ENCODE measurements around the gene WBP2.

The WBP2 gene

DNA sequence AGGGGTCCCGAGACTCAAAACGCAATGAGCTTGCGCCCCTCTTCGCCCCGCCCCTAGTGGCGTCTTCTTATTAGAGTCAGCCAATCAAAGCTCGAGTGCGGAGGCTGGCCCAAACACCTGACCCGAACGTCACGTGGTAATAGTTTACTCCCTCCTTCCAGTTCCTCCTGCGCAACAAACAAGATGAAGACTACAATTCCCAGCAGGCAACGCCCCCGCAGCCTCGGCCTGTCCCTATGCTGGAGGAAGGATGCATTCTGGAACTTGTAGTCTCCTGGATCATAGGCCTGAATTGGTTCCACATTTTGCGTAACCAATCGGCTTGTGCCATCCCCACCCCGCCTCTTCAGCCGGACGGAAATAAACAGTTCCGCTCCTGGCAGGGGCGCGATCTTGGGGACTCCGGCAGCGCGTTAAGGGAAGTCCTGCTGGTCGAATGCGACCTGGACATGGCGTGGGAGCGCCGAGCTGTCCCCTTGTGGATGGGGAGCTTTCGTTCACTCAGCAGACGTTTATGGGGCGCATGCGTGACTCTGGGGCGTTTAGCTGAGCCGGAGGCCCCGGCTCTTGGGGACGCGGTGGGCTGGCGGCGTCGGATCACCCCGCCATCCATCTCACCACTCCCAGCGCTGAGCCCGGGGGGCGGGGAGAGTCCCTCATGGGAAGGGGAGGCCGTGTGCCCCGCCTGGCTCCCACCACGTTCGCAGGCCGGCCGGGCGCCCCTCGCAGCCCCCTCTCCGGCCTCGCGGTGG is at the start of gene WBP2:
Gene WBP2, minus strand, starts transcription at position 26 of the 752 bp plus-strand sequence. CDS start 38 bp downstream, outside the sequence.
- DNase-seq (ENCODE audit: low read depth in 3 of 3), result peak; percentile 96 to 98 (median 97)

DNA sequence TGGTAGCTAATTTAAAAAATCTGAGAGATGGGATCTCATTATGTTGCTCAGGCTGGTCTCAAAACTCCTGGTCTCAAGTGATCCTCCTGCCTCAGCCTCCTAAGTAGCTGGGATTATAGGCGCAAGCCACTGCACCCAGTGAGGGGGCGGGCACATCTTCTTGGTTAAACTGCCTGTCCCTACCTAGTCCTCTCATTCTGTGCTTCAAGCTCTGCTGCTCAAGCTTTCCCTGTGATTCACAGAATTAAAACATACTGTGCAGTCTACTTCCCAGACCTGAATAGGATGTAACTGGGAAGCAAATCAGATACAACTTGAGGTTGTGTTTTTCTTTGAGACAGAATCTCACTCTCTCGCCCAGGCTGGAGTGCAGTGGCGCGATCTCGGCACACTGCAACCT is 47.3 kb upstream of the WBP2 start:
- no peak for DNase-seq (ENCODE audit: low read depth in 3 of 3)

DNA sequence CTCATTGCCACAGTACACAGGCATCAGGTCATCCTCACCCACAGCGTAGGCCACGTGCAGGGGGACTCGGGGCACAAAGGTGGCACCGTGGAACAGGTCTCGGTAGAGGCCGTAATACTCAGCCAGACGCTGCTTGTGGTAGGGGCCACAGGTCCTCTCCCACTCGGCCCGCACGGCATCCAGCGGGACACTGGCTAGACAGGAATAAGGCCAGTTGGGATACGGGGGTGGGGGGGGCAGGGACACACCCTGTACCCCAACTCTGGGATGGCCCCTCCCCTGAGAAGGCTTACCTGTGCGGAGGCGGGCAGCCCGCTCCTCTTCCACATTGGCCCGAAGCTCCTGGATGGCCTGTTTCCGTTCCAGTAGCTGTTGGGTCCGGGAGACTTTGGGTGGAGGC is 46.6 kb upstream of the WBP2 start:
- DNase-seq (ENCODE audit: low read depth in 3 of 3), result no peak

DNA sequence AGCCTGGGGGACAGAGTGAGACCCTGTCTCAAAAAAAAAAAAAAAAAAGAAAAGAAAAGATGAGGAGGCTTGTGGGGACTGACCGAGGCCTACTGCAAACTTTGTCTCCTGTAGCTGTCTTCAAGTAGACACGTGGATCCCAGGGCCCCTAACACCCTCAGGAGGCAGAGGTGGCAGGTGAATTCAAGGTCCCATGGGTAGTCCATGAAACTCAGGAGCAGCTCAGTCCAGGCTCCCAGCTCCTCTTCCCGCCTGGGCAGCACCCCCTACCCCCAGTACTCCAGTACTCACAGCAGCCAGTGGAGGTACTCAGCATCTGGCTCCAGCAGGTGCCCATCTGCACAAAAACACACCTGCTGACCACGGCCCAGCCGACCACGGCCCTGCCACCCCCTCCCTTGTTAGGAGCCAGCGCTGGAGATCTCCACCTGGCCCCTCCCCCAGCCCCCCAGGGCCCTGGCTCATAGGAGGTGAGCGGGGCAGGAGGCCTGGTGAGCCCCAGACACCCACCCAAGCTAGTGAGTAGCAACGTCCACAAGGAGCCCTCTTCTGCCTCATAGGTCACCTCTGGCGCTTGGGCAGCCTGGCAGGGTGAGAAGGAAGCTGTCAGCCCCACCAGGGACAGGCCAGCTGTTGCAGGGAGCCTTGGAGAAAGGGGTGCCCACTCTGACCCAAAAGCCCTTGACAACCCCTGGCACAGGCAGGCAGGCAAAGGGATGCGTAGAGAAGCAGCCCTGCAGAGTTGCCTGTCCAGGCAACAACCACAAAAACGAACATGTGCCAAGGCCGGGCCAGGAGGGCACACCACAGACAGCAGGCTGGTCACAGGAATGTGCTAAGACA is 45.8 kb upstream of the WBP2 start:
- DNase-seq (ENCODE audit: low read depth in 3 of 3), result no peak

DNA sequence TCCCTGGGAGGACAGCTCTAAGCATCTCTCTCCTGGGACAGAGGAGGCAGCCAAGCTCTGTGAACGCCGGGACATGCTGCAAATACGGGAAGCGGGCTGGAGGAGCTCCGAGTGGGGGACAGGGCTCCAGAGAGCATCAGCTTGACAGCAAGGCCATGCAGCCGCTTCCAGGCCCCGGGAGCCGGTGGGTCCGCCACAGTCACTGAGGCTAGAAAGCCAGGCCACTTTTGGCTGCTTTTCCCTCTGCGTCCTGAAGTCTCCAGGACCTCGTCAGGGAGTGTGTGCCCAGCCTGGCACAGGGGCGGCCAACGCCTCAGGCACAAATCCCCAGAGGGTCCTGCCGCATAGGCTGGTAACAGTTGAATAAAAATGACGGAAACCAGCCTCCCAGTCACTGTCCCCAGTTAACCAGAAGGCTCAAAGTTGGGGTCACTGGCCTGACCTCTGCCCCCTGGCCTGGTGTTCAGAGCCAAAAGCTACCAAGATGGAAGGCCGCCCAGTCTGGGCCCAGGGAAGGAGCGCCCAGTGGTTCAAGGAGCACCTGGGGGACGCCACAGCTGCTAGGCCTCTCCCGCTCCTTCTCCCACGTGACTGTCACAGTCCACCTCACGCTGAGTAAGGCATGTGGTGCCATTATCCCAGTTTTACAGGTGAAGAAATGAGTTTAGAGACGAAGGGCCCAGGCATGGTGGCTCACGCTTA is 44.8 kb upstream of the WBP2 start:
- DNase-seq (ENCODE audit: low read depth in 3 of 3), result no peak

DNA sequence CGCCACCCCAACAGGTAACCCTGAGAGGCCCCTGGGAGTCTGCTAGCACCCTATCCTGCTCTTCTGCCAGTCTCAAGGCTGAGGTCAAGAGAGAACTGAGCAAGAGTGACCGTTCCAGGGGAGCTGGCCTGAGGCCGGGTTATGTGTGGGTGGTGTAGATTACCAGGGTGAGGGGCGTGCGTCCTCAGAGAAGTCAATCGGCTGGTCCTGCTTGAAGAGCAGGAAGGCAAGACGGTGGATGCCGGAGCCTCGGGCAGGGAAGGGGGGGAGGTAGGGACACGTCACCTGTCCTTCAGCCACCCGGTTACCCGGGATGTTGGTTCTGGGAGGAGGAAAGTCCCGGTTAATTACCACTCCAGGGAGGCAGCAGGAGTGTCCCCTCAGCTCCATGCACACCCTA is 44.2 kb upstream of the WBP2 start:
- no peak for DNase-seq (ENCODE audit: low read depth in 3 of 3)

DNA sequence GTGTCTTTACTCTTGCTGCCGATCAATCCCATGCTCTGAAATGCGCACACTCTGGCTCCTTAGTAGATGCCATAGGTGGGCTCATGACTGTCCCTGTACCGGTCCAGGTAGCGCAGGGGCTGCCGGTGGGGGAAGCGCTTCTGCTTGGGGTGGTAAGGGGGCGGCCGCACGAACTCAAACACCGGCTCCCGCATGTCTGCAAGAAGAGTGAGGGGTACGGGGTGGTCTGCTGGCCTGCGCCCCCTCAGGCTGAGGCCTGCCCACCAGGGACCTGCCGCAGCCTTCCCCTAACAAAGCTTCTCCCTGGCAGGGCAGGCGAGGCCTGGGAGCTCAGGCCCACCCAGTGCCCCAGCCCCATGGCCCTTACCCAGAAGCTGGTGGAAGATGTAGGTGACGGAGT is 43.7 kb upstream of the WBP2 start:
- no peak for DNase-seq (ENCODE audit: low read depth in 3 of 3)

DNA sequence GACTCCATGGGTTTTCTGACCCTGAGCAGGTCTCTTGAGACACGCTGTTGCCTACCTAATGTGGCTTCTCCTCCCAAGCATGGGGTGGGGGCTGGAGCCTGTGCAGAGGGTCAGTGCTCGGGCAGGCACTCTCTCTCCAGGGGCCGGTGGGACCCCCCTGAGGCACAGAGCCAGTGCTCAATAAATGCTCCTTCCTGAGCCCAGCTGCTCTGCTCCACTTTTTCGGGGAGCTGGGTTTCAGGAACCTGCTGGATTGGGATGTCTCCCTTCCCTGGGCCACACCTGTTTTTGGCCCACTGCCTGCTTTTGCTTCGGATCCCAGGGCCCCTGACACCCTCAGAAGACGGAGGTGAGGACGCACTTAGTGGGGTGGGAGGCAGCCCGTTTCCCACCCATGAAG is 42.9 kb upstream of the WBP2 start:
- DNase-seq (ENCODE audit: low read depth in 3 of 3), result no peak

DNA sequence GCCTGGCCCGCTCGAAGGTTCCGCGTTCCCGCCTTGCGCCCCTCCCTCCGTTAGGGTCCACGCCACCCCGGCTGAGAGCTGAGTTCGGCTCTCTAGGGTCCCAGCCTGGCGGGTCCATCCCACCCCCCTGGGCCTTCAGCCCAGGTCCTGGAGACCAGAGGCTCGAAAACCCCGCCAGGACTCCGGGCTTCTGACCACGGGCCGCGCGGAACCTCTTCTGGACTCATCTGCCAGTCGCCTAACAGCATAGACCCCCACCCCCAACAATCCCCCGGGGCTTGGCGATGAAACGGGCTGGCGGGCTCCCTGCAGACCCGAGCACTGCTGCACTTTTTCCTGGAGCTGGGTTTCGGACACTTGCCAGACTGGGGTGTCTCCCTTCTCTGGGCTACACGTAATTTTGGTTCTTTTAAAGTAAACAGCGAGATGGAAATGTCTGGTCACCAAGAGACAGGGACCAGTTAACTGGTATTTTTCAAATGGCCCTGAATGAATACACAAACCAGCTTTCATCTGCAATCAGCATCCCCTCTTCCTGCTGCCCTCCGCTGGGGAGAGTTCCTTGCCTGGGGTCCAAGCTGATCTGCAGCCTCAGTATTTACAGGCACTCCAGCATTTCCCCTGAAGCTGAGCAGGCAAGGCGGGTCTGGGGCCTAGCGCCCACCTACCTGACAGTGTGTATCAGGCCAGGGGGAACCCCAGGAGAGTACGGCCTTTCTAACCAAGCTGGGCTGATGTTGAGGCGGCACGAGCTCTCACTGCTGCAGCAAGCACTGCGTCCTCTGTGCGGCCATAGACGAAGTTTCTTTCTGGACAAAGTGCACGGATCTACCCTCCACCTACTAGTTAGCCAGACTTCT is 42.3 kb upstream of the WBP2 start:
- DNase-seq (ENCODE audit: low read depth in 3 of 3), result no peak

DNA sequence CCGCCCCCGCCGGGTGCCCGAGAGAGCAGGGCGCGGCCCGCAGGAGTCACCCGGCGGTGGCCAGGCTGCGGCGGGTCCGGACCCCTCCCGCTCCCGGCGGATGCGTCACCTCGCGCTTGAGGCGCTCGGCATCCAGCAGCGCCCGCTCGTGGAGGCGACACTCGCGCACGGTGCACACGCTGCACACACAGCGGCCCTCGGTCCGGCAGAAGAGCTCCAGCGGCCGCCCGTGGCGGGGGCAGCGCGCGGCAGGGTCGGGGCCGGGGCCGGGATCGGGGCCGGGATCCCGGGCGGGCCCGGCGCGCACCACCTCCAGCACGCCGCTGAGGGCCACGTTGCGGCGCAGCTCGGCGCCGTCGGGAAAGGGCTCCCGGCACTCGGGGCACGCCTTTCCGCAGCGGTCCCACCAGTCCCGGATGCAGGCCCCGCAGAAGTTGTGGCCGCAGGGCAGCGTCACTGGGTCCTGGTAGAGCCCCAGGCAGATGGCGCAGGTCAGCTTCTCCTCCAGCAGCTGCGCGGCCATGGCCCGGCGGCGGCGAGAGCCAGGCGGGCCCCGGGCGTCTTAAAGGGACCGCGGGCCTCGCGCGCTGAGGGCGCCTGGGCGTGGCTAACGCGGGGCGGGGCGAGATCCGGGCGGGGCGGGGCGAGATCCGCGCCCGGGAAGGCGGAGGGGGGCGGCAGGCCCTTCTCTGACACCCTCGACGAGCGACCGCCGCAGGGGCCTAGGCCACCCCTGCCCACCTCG is 41.5 kb upstream of the WBP2 start, which contains the start of gene TRIM65:
Gene TRIM65, minus strand, starts transcription at position 537 of the 745 bp plus-strand sequence. Its CDS starts 14 bp downstream, at position 523.
- DNase-seq (ENCODE audit: low read depth in 3 of 3), result peak; percentile 56 to 77 (median 68)

DNA sequence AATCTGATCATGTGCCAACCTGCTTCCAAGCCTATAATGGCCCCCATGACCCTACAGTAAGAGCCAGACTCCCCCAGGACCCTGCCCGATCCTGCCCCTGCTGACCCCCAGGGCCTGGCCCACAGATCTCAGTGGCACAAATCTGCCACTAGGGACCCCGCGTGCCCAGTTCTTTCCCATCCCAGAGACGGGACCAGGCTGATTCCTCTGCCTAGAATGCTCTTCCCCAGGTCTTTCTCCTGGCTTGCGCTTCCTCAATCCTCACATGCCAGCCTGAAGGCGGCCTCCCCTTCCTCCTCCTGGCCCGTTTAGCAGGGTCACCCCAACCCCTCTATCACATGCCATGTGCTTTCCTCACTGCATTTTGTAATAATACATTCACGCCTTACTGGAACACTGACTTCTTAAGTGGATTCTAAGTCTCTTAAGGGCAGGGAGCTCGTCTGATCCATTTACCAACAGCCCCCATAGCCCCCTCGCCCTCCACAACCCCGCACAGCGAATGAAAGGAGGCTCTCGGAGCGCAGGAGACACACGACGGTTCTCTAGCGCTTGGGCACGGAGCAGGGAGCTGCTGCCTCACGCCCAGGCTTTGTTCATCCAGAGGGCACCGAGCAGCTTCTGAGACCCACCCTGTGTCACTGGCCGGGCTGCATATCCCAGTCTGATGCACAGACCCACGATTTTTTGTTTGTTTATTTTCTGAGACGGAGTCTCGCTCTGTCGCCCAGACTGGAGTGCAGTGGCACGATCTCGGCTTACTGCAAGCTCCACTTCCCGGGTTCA is 40.4 kb upstream of the WBP2 start:
- no peak for DNase-seq (ENCODE audit: low read depth in 3 of 3)

DNA sequence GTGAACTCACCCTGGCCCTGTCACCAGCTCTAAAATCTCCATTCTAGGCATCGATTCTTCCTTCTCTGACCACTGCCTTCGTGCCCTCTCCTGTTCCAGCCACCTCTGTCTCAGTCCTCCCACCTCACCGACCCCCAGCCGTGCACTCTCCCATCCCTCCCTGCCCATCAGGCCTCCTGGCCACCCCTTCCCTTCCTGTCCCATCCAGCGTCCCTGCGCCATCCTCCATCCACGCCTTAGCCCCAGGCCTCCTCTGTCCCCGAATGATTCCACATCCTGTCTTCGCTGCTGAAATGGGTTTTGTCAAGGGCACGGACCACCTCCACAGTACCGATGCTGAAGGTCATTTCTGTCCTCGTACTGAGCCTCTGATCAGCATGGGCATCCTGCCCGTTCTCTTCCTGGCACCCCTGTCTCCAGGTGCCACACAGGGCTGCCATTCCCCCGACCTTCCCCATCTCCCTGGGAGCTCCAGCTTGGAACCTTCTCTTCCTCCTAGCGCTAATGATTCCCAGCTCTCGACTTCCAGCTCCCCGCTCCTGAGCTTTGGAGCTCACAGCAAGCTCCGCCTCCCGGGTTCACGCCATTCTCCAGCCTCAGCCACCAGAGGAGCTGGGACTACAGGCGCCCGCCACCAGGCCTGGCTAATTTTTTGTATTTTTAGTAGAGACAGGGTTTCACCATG is 39.1 kb upstream of the WBP2 start:
- DNase-seq (ENCODE audit: low read depth in 3 of 3), result no peak

DNA sequence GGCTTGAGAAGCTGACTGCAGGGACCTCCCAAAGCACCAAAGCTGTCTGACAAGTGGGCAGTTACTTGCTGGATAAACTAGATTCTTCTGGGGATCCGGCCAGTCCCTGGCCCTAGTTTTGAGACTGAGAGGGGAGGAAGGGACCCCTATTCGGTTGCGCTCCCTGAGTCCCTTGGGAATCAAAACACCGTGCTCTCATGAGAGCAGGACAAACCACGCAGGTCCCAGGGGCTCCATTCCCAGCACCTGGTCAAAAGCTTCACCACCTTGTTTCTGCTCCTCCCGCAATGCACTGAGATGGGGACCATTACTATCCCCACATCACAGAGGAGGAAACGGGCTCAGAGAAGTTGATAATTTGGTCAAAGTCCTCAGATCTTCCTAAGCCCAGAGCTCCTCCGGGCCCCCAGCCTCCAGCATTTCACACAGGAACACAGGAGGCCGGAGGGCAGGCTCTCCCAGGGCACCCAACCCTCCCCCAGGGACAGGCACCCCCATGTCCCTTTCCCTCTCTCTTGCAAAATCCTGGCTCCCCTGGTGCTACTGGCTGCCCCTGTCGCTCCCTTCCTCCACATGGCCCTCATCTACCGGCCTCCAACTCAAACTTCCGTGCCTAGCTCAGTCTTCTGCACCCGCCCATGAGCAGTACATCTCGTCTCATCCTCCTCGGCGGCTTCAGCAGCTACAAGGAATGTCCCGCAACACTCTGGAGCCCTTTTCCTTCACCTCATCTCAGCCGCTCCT is 38.3 kb upstream of the WBP2 start:
- no peak for DNase-seq (ENCODE audit: low read depth in 3 of 3)

DNA sequence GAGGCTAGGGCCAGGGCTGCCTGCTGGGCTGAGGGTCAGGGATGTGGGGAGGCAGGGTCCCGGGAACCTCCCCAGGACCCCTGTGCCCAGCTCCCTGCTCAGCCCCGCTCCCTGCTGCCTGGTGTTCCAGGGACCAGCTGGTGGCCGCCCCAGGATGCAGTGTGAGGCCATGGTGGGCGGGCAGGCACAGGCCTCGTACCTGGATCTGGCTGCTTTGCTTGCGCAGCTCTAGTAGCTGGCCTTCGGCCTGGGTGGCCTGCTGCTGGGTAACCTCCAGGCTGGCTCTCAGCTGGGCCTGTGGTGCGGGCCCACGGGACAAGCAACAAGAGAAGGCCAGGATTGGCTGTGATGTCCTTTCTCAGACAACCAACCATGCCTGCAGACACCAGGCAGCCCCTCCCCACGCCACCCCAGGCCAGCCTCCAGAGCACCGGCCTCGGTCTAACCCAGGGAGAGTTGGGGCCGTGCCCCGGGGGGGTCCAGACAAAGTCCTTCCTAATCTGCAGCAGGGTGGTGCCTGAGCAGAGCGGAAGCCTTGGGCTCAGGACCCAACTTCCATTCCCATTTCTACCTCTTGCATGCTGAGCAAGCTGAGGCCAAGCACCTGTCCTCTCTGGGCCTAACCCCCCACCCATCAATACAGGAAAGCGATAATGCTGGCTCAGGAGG is 37.6 kb upstream of the WBP2 start:
- no peak for DNase-seq (ENCODE audit: low read depth in 3 of 3)

DNA sequence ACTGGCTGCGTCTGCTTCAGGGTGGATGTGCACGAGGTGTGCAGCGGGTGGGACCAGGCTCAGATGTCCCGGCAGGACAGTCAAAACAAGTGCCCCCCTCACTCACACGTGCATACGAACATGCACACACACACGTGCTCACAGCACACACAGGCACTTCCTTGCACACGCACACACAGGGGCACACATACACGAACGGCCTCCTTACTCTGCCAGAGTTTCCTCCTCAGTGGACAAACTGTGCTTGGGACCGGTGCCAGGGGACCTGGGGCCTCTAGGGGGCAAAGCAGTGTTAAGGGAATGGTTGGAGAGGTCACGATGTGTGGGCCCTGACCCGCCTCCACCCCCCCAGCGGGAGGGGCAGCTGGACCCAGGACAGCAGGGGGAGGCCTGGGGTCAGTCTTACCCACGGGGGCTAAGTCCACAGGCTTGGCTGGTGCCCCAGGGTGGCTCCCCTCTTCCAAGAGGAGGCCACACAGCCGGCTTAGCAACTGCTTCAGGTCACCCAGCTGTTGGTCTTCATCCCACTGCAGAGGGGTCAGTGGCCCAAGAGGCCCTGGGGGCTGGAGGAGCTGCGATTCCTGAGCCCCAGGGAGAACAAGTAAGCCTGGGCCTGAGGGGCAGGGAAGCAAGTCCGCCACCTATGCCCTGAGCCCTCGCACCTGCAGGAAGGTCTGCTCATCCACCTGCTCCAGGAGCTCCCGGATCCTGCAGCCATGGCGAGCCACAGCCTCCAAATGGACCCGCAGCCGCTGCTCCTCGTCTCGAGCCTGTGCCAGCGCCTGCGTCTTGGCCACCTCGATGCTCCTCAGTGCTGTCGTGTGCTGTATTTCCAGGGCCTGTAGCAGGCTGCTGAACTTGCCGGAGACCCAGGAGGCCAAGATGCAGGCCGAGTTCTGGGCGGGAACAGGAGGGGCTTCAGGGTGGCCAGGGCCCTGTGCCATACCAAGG is 36.7 kb upstream of the WBP2 start:
- no peak for DNase-seq (ENCODE audit: low read depth in 3 of 3)

DNA sequence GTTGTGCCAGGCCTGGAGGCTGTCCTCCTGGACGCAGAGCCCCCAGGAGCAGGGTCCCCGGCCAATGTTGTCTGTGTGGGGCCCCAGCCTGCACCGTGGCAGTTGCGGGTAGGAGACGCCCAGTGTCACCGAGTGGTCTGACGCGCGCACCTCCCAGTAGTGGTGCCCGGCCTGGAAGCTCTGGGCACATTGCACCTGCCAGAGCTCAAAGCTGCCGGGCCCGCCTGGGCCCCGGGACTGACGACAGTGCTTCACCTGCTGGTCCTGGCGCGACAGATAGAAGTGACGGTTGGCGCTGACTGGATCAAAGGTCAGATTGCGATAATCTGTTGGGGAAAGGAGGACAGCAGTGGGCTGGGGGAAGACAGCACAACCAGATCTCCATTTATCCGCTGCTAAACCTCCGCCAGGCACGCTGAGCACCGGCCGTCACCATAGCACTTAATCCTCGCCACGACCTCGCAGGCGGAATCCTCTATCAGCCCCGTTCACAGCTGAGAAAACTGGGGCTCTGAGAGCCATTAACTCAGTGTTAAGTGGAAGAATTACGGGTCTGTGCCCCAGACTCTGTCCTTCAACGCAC is 36.0 kb upstream of the WBP2 start:
- no peak for DNase-seq (ENCODE audit: low read depth in 3 of 3)
